ENCODE measurements around the gene SMC6. TPM values are rescaled to one million over a fixed set of nuclear protein-coding genes. Genes with fewer than 3 reads are reported as not detected.

SMC6 gene
- polyA plus RNA-seq, 1 of the 3 experiments (the other 2 are of a cell fraction), result 6.5 TPM

DNA sequence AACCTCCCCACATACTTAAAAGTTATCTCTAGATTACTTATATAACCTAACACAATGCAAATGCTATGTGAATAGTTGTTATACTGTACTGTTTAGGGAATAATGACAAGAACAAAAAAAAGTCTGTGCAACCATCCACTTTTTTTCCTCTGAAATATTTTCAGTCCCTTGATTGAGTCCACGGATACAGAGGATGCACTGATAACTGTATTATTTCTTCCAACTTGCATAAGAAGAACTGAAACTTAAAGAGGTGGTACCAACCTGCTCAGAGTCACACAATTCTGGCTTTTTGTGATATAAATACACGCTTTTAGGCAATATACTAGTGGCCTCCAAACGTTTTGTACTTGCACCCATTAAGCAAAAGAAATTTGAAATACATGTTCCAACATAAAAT, 1.4 kb downstream of the SMC6 start:
- POLR2A ChIA-PET, result no interaction called here
- TF ChIP-seq RAD21 (IDR thresholded peaks at IDR 0.05; ENCODE audit: low read length), result no peak
- TF ChIP-seq NFIC (IDR thresholded peaks at IDR 0.05; ENCODE audit: borderline replicate concordance), result no peak
- TF ChIP-seq JUND (IDR thresholded peaks at IDR 0.05), result 0 out of 2 replicates have a peak, but pooled peaks have one; percentile 5
- no peak for TF ChIP-seq TEAD4 (IDR thresholded peaks at IDR 0.05; ENCODE audit: borderline replicate concordance, insufficient read depth)
- TF ChIP-seq, protein P1, sequence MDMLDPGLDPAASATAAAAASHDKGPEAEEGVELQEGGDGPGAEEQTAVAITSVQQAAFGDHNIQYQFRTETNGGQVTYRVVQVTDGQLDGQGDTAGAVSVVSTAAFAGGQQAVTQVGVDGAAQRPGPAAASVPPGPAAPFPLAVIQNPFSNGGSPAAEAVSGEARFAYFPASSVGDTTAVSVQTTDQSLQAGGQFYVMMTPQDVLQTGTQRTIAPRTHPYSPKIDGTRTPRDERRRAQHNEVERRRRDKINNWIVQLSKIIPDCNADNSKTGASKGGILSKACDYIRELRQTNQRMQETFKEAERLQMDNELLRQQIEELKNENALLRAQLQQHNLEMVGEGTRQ (IDR thresholded peaks at IDR 0.05; ENCODE audit: borderline replicate concordance, low read depth, low read length), result no peak
- TF ChIP-seq, protein P2, sequence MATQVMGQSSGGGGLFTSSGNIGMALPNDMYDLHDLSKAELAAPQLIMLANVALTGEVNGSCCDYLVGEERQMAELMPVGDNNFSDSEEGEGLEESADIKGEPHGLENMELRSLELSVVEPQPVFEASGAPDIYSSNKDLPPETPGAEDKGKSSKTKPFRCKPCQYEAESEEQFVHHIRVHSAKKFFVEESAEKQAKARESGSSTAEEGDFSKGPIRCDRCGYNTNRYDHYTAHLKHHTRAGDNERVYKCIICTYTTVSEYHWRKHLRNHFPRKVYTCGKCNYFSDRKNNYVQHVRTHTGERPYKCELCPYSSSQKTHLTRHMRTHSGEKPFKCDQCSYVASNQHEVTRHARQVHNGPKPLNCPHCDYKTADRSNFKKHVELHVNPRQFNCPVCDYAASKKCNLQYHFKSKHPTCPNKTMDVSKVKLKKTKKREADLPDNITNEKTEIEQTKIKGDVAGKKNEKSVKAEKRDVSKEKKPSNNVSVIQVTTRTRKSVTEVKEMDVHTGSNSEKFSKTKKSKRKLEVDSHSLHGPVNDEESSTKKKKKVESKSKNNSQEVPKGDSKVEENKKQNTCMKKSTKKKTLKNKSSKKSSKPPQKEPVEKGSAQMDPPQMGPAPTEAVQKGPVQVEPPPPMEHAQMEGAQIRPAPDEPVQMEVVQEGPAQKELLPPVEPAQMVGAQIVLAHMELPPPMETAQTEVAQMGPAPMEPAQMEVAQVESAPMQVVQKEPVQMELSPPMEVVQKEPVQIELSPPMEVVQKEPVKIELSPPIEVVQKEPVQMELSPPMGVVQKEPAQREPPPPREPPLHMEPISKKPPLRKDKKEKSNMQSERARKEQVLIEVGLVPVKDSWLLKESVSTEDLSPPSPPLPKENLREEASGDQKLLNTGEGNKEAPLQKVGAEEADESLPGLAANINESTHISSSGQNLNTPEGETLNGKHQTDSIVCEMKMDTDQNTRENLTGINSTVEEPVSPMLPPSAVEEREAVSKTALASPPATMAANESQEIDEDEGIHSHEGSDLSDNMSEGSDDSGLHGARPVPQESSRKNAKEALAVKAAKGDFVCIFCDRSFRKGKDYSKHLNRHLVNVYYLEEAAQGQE (IDR thresholded peaks at IDR 0.05; ENCODE audit: low read depth, low read length), result no peak
- TF ChIP-seq RCOR1 (IDR thresholded peaks at IDR 0.05; ENCODE audit: low read length), result no peak
- no peak for TF ChIP-seq CHD2 (IDR thresholded peaks at IDR 0.05; ENCODE audit: low read length, partially characterized antibody)
- Histone ChIP-seq H3K27ac (ENCODE audit: low read depth in 2 of 2, low read length in 1 of 2) (peak overlapping the region in 1 of 2 experiments; percentile 100; a peak in 2 of 4 replicates), H3K4me2 (peak overlapping the region; percentile 89), H3K9me2 (no peaks in the 10 kb centered on the region), H3K79me2 (ENCODE audit: insufficient read depth) (peaks cover 93% of the 10 kb centered on the region), H3K4me1 (ENCODE audit: control insufficient read depth in 1 of 2, insufficient read depth in 2 of 2, low read depth in 1 of 2, low read length in 1 of 2) (peaks cover 14 to 31% of the 10 kb centered on the region in 2 experiments; a peak in 3 of 4 replicates), H3K4me3 (ENCODE audit: low read depth in 2 of 2, low read length in 1 of 2) (peak overlapping the region; percentile 84 to 99), H3K9me3 (no peaks in the 10 kb centered on the region), H4K20me1 (ENCODE audit: insufficient read depth) (no peaks in the 10 kb centered on the region; the same call in 1 of the 2 replicates), H2AFZ (ENCODE audit: low read depth) (no peak overlapping the region), H3K27me3 (ENCODE audit: insufficient read depth) (no peaks in the 10 kb centered on the region), H3K9ac (peak overlapping the region; percentile 90; the same call in 1 of the 2 replicates), H3F3A (replicated peaks; ENCODE audit: insufficient read depth) (peaks cover 10% of the 10 kb centered on the region), H3K36me3 (replicated peaks in 1 of 2; ENCODE audit: control insufficient read depth in 1 of 2, insufficient read depth in 2 of 2, low read length in 1 of 2) (peaks cover 4 to 9% of the 10 kb centered on the region in 2 experiments)
- no peak for DNase-seq
- CTCF ChIA-PET, result interaction anchor here (0.9 to 3.6 kb wide), 3 partner anchors 14 to 33 kb away, joined by 3 to 21 read pairs (median 3); no protein-coding TSS in a partner anchor
- 55% methylated on average over 3 of the region's 3 CpGs for WGBS (ENCODE audit: low lambda C conversion rate)

DNA sequence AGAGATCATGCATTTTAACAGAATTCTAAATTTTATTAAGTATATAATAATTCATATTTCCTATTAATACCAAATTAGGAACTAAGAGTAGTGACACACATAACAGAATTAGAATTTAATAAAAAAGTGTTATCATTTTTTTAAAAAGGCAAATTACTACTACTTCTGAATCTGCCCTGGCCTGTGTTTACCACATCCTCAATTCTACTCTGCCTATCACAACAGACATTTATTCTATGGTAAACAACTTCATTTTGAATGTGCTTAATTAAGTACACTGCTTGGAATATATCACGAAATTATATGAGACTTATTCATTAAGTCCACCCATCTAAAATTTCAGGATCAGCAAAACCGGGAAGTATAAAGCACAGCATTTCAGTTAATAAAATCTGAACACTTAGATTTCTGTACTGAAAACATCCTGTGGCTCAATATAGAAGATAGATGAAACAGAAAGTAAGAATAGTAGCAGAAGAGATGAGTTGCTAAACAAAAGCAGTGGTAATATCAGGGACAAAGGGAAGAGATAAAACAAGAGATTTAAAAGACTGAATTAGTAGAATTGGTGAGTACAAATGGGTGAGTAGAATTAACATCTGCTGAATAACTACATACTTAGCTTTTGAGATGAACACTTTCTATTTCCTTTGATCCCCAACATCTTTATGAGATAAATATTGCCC, 3.7 kb downstream of the SMC6 start:
- no peaks in the 10 kb centered on the region for H3K9me3 ChIP-seq
- H3K4me3 ChIP-seq (ENCODE audit: low read depth in 2 of 2, low read length in 1 of 2), result no peak overlapping the region
- no peak for DNase-seq
- H3K27me3 ChIP-seq (ENCODE audit: insufficient read depth), result no peaks in the 10 kb centered on the region
- TF ChIP-seq RFX5 (IDR thresholded peaks at IDR 0.05; ENCODE audit: low read length) (no peak), EZH2phosphoT487 (IDR thresholded peaks at IDR 0.05; ENCODE audit: borderline replicate concordance, low read depth) (no peak), NRF1 (IDR thresholded peaks at IDR 0.05; ENCODE audit: low read depth, low read length) (no peak)
- no peak overlapping the region for H3K4me2 ChIP-seq
- H3K79me2 ChIP-seq (ENCODE audit: insufficient read depth), result peaks cover 90% of the 10 kb centered on the region
- no peaks in the 10 kb centered on the region for H3K9me2 ChIP-seq
- H3F3A ChIP-seq (replicated peaks; ENCODE audit: insufficient read depth), result peaks cover 9% of the 10 kb centered on the region
- no peaks in the 10 kb centered on the region; the same call in 1 of the 2 replicates for H4K20me1 ChIP-seq (ENCODE audit: insufficient read depth)
- peaks cover 0 to 12% of the 10 kb centered on the region in 2 experiments; a peak in 3 of 4 replicates for H3K4me1 ChIP-seq (ENCODE audit: control insufficient read depth in 1 of 2, insufficient read depth in 2 of 2, low read depth in 1 of 2, low read length in 1 of 2)
- 89% methylated on average over 2 of the region's 2 CpGs for WGBS (ENCODE audit: low lambda C conversion rate)
- no peak overlapping the region for H2AFZ ChIP-seq (ENCODE audit: low read depth)
- peaks cover 13 to 16% of the 10 kb centered on the region in 2 experiments for H3K36me3 ChIP-seq (replicated peaks in 1 of 2; ENCODE audit: control insufficient read depth in 1 of 2, insufficient read depth in 2 of 2, low read length in 1 of 2)
- ChIA-PET POLR2A (no interaction called here), CTCF (interaction anchor here (0.7 to 3.6 kb wide), 5 partner anchors 10 to 1692 kb away, joined by 3 to 21 read pairs (median 5); no protein-coding TSS in a partner anchor)
- H3K27ac ChIP-seq (ENCODE audit: low read depth in 2 of 2, low read length in 1 of 2), result no peak overlapping the region
- no peak overlapping the region for H3K9ac ChIP-seq
